ENCODE measurements around the gene EXOC7. TPM values are rescaled to one million over a fixed set of nuclear protein-coding genes. Genes with fewer than 3 reads are reported as not detected.

Gene EXOC7
- total RNA-seq, 1 donor from 2014 or later: 80.1 TPM

DNA sequence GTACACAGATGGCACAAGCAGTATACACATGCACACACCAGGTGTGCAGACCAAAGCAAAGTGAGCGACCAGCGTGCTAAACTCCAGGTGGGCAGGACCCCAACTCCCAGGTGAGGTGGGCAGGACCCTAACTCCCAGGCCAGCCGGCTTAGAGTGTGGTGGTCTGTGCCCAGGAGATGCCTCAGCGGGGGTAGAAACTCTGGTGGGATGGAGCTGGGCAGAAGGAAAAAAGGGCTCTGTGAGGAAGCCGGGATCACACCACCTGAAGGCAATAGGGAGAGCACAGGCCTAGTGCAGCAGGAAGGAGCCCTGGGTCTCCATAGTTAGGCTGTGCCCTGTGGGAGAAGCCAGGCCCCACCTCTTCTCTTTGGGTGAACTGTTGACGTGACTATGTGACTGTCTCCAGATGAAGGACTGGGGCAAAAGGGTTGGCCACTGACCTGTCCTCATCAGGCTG lies 39.0 kb upstream of the EXOC7 start:
- no peak for DNase-seq (ENCODE audit: low read depth)
- no peaks in the 10 kb centered on the region for H3K36me3 ChIP-seq (ENCODE audit: control insufficient read depth, insufficient read depth, low read length)
- peaks cover 27% of the 10 kb centered on the region for H3K27me3 ChIP-seq (ENCODE audit: control insufficient read depth, insufficient read depth, low read length)
- H3K4me3 ChIP-seq (ENCODE audit: low read depth, low read length): no peak overlapping the region
- TF ChIP-seq, protein P1, sequence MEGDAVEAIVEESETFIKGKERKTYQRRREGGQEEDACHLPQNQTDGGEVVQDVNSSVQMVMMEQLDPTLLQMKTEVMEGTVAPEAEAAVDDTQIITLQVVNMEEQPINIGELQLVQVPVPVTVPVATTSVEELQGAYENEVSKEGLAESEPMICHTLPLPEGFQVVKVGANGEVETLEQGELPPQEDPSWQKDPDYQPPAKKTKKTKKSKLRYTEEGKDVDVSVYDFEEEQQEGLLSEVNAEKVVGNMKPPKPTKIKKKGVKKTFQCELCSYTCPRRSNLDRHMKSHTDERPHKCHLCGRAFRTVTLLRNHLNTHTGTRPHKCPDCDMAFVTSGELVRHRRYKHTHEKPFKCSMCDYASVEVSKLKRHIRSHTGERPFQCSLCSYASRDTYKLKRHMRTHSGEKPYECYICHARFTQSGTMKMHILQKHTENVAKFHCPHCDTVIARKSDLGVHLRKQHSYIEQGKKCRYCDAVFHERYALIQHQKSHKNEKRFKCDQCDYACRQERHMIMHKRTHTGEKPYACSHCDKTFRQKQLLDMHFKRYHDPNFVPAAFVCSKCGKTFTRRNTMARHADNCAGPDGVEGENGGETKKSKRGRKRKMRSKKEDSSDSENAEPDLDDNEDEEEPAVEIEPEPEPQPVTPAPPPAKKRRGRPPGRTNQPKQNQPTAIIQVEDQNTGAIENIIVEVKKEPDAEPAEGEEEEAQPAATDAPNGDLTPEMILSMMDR (IDR thresholded peaks at IDR 0.05; ENCODE audit: insufficient read depth, low read length, poor library complexity, severe bottlenecking): no peak

DNA sequence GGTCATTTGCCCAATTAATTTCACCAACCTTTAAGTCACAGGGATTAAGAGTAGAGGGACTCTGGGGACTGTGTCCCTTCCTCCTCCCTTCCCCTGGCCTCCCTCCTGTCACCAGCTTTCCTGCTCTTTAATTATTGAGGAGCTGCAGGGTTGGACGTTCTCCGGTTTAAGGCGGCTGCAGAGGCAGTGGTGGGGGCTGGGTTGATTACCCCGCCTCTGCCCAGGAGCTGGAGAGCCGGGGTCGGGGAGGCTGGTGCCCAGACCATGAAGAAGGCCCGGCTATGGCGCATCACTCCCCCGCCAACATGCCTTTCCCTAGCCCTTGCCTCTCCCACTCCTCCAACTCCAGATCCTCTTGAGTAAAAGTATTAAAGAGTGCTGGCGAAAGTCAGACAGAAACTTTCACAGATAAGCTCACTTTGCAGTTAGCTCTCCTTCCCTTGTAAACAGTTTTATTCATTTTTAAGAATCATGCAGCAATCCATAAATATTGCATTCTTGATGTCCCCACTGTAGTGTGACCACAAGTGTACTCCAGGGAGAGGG lies 38.5 kb upstream of the EXOC7 start:
- TF ChIP-seq, protein P1 (IDR thresholded peaks at IDR 0.05; ENCODE audit: insufficient read depth, low read length, poor library complexity, severe bottlenecking): no peak
- no peak for DNase-seq (ENCODE audit: low read depth)
- Histone ChIP-seq H3K4me3 (ENCODE audit: low read depth, low read length) (no peak overlapping the region), H3K27me3 (ENCODE audit: control insufficient read depth, insufficient read depth, low read length) (peaks cover 27% of the 10 kb centered on the region), H3K36me3 (ENCODE audit: control insufficient read depth, insufficient read depth, low read length) (no peaks in the 10 kb centered on the region)

DNA sequence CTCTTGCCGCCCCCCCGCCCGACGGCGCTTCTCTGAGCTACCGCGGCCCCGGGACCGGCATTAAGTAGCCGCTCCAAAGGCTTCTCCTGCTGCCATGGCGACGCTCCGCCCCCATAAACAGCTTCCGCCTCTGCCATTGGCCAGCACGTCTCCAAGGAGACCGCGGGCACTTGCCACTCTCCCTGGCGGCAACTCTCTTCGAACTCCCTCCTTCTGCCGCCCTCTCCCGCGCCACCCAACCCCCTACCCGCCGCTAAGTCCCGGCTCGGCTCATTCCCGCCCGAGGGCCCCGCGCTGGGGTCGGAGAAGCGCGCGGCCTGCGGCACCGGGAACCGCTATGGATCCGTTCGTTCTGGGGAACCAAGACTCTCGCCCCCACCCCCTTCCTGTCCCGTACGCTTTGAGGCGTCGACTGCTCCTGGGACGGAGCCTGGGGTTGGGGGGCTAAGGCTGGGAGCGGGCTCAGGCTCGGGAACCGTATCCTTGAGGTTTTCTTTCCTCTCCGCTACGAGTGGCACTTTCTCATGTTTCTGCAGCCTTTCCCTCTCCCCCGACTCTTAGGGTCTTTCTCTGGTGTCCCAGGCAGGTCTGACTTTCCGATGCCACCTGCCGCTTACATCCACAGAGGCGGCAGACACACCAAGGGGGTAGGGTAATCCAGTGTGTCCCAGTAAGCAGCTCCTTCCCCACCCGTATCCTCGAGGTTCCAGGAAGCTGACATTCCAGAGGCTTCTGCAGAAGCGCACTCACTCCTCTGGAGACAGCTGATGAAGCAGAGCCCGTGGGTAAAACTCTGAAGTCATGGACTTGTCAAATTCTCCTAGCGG lies 37.8 kb upstream of the EXOC7 start, which contains the start of gene FOXJ1:
FOXJ1 (minus strand) TSS at position 34 of the 827 bp plus-strand sequence. CDS start 850 bp downstream, outside the sequence.
- Histone ChIP-seq H3K36me3 (ENCODE audit: control insufficient read depth, insufficient read depth, low read length) (no peaks in the 10 kb centered on the region), H3K27me3 (ENCODE audit: control insufficient read depth, insufficient read depth, low read length) (peaks cover 27% of the 10 kb centered on the region), H3K4me3 (ENCODE audit: low read depth, low read length) (peak within 1 kb of the TSS; percentile 39)
- peak; percentile 65 for DNase-seq (ENCODE audit: low read depth)
- TF ChIP-seq, protein P1 (IDR thresholded peaks at IDR 0.05; ENCODE audit: insufficient read depth, low read length, poor library complexity, severe bottlenecking): no peak

DNA sequence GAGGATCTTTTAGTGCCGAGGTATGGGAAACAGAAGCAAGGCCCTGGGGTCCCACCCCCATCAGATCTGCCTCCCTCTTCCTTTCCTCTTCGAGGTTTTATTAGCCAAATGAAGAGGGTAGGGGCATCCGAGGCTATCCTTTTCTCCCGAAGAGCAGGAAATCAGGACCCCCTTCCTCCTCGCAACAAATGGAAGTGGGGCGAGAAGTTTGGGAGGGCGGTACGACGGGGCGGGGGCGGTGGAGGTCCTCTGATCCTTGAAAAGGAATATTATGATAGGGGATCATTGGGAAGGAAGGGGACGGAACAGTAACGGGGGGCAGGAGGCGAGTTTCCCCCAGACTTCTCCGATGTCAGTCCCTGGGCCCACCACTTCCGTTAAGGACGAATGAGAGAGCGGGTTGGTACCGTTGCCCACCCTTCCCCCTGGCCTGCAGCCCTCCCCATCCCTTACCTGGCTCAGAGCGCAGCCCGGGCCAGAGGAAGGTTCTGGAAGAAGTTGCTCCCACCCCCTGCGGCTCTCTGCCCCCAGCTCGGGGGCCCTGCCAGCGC lies 37.1 kb upstream of the EXOC7 start:
- peak overlapping the region; percentile 39 for H3K4me3 ChIP-seq (ENCODE audit: low read depth, low read length)
- DNase-seq (ENCODE audit: low read depth): no peak

DNA sequence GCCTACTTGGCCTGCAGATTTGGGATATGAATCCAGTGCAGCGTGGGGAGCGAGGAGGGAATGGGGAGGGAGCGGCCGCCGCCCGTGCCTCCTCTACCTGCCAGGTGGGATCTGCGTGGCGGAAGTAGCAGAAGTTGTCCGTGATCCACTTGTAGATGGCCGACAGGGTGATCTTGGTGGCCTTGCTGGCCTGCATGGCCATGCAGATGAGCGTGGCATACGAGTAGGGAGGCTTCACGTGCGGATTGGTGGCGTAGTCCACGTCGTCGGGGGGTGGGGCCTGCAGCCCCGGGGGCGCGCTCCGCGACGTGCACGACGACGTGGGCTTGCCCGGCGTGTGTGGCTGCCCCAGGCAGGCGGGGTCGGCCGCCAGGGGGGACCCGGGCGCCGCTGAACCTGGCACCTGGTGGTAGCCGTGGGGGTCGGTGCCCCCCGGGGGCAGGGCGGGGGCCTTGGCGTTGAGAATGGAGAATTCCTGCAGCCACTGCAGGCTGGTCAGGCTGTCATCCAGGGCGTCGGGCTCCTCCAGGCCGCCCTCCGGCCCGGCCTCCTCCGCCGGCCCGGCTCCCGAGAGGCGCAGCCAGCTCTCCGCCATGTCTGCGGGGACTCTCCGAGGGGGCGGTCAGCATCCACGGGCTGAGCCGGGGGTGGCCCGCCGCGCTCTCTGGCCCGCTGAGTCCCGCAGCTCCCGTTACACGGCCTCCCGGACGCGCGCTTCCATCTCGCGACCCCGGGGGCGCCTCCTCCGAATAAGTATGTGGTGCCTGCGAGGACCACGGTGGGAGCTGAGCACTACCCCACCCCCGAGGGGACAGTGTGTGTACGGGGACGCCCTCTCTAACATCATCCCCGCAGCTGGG lies 36.4 kb upstream of the EXOC7 start:
- no peak overlapping the region for H3K4me3 ChIP-seq (ENCODE audit: low read depth, low read length)
- TF ChIP-seq, protein P1 (IDR thresholded peaks at IDR 0.05; ENCODE audit: insufficient read depth, low read length, poor library complexity, severe bottlenecking): no peak
- DNase-seq (ENCODE audit: low read depth): no peak
- no peaks in the 10 kb centered on the region for H3K36me3 ChIP-seq (ENCODE audit: control insufficient read depth, insufficient read depth, low read length)
- H3K27me3 ChIP-seq (ENCODE audit: control insufficient read depth, insufficient read depth, low read length): peaks cover 27% of the 10 kb centered on the region

More for the DNA sequence above, 37.1 kb upstream of the EXOC7 start:
- TF ChIP-seq, protein P1 (IDR thresholded peaks at IDR 0.05; ENCODE audit: insufficient read depth, low read length, poor library complexity, severe bottlenecking): no peak
- Histone ChIP-seq H3K36me3 (ENCODE audit: control insufficient read depth, insufficient read depth, low read length) (no peaks in the 10 kb centered on the region), H3K27me3 (ENCODE audit: control insufficient read depth, insufficient read depth, low read length) (peaks cover 27% of the 10 kb centered on the region)
